A673 (cell line): ENCODE measurements around the gene KIRREL3.

ENCODE experiments used
- CTCF ChIP-seq: fragments of 300-800, 200-600 bp; sonication (generic); conservative IDR thresholded peaks from 2 replicates; pipeline ENCODE4 v1.5.1; 2017; ENCODE audit warnings: low read depth, mild to moderate bottlenecking, antibody characterized with exemption, low read length, moderate library complexity, mixed read lengths
- EZH2 ChIP-seq: fragments of 200-600 bp; sonication (generic); IDR thresholded peaks from 2 replicates; pipeline ENCODE4 v1.6.1; 2017; ENCODE audit warnings: borderline replicate concordance, low read depth, mild to moderate bottlenecking, mixed read lengths, antibody characterized with exemption, low read length; ENCODE audit not compliant: poor library complexity, severe bottlenecking

- no peak for TF ChIP-seq CTCF
- TF ChIP-seq EZH2: no peak
Observed at GRCh38 chr11:126544108-126545056, 456.2 kb downstream of the KIRREL3 start.
